Vagina (tissue), 2 donors: Measurements from ENCODE around the gene ANKRD29. TPM values are rescaled to one million over a fixed set of nuclear protein-coding genes. Genes with fewer than 3 reads are reported as not detected.
"Not testable (repeated sequence)": the region's sequence is repeated elsewhere in the genome, so short reads cannot be mapped to it uniquely, and the experiment has no call there.

ENCODE experiments used
- DNase-seq, 2 donors: peaks; one replicate each; pipeline ENCODE4 v3.0.0-alpha.2; 2017; ENCODE audit errors: extremely low spot score in 2 of 2
- H3K27ac ChIP-seq: fragments of 200-600 bp; sonication (generic); one replicate; pipeline ENCODE4 v1.5.1; 2019
- H3K27me3 ChIP-seq: fragments of 200-600 bp; sonication (generic); one replicate; pipeline ENCODE4 v1.5.1; 2019
- H3K36me3 ChIP-seq, 2 donors: fragments of 200-600 bp; sonication (generic); one replicate each; pipeline ENCODE4 v1.5.1; 2017 to 2019
- H3K4me1 ChIP-seq: fragments of 200-600 bp; sonication (generic); one replicate; pipeline ENCODE4 v1.5.1; 2019
- H3K4me3 ChIP-seq, 2 donors: fragments of 200-600 bp; sonication (generic); 1 replicate in 1 of 2; 2 replicates in 1 of 2; pipeline ENCODE4 v1.5.1; 2016 to 2019
- H3K9me3 ChIP-seq: fragments of 200-600 bp; sonication (generic); one replicate; pipeline ENCODE4 v1.5.1; 2019
- CTCF ChIP-seq, 3 experiments: fragments of 450-650 bp in 2 of 3; fragments of 200-600 bp in 1 of 3; sonication (generic) in 1 of 3; IDR thresholded peaks; one replicate each; pipeline ENCODE4 v1.5.1; 2017 to 2019; ENCODE audit warnings: antibody characterized with exemption in 3 of 3, mild to moderate bottlenecking in 2 of 3, moderate library complexity in 2 of 3
- POLR2A ChIP-seq, 2 donors: fragments of 450-650 bp; IDR thresholded peaks; one replicate each; pipeline ENCODE4 v1.6.1; 2017; ENCODE audit warnings: antibody characterized with exemption in 2 of 2, mild to moderate bottlenecking in 2 of 2, moderate library complexity in 2 of 2
- POLR2AphosphoS5 ChIP-seq, 2 donors: sonication (generic); formaldehyde crosslinking; IDR thresholded peaks; one replicate each; pipeline ENCODE4 v1.9.0; 2017; ENCODE audit warnings: antibody characterized with exemption in 2 of 2, mild to moderate bottlenecking in 2 of 2, low read depth in 1 of 2; ENCODE audit not compliant: insufficient read depth in 1 of 2
- intact Hi-C: fragments of 100-400 bp; cut with DNase I; formaldehyde crosslinking; loops from one replicate; pipeline ENCODE4 v1.15.1; 2023
- total RNA-seq: library from RNA; depleted of rRNA; stranded (reverse); fragments of >200 nt; gene quantifications from one replicate; pipeline ENCODE4 v1.2.3, GENCODE V29; 2016

ANKRD29 gene
- total RNA-seq, 1 donor from 2014 or later = 32.9 TPM

DNA sequence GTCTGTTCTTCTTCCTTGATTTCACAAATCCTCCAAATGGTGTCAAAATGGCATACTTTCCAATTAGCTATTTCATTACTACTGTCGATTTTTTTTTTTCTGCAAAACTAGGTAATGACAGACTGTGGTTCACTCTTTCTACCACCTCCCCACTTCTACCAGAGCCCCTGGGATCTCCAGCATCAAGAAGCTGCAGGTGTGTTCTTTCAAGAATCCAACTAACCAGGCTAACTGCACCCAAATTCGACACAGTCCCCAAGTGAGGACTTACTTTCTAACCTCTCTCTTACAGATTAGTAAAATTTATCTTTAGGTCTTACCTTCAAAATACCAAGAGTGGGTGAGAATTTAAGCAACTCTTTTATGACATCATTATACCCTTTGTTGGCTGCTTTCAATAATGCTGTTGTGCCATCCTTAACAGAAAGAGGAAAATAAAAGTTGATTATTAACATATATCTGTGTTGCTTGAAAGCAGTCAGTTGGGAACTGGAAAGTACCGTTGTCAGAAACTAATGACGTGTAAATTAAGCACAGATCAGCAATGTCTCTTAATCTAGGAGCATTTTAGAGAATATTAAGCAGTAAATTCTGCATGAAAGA lies 45.2 kb downstream of the ANKRD29 start:
- DNase-seq = no peak
- Histone ChIP-seq H3K27ac (no peak overlapping the region), H3K36me3 (no peaks in the 10 kb centered on the region), H3K27me3 (no peaks in the 10 kb centered on the region), H3K9me3 (no peaks in the 10 kb centered on the region), H3K4me1 (peaks cover 11% of the 10 kb centered on the region), H3K4me3 (no peak overlapping the region)
- intact Hi-C loops = no loop called here
- no peak for TF ChIP-seq CTCF (IDR thresholded peaks at IDR 0.05)
- no peak for TF ChIP-seq POLR2A (IDR thresholded peaks at IDR 0.05)
- TF ChIP-seq POLR2AphosphoS5 (IDR thresholded peaks at IDR 0.05; ENCODE audit: insufficient read depth in 1 of 2, low read depth in 1 of 2) = no peak

DNA sequence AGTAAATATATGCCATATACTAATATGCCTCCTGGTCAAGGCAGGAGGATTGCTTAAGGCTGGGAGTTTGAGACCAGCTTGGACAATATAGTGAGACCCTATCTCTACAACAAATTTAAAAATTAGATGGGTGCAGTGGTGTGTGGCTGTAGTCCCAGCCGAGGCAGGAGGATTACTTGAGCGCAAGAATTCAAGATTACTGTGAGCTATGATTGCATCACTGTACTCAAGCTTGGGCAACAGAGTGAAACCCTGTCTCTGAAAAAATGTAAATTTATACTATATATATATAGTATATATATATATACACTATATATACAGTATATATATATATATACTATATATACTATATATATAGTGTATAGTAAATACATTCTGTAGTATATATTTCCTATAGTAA lies 46.5 kb downstream of the ANKRD29 start:
- no peak for TF ChIP-seq POLR2AphosphoS5 (IDR thresholded peaks at IDR 0.05; ENCODE audit: insufficient read depth in 1 of 2, low read depth in 1 of 2)
- no peak for TF ChIP-seq POLR2A (IDR thresholded peaks at IDR 0.05)
- TF ChIP-seq CTCF (IDR thresholded peaks at IDR 0.05) = no peak
- no peak overlapping the region for H3K27ac ChIP-seq
- H3K4me3 ChIP-seq = no peak overlapping the region
- no peaks in the 10 kb centered on the region for H3K36me3 ChIP-seq
- peaks cover 11% of the 10 kb centered on the region for H3K4me1 ChIP-seq
- intact Hi-C loops = no loop called here
- no peaks in the 10 kb centered on the region for H3K27me3 ChIP-seq
- no peaks in the 10 kb centered on the region for H3K9me3 ChIP-seq
- DNase-seq = no peak

GRCh38 chr18:23614891-23615290 lies 47.8 kb downstream of the ANKRD29 start:
- H3K9me3 ChIP-seq = no peaks in the 10 kb centered on the region
- intact Hi-C loops = no loop called here
- H3K27me3 ChIP-seq = no peaks in the 10 kb centered on the region

GRCh38 chr18:23614413-23614812 lies 48.3 kb downstream of the ANKRD29 start:
- peaks cover 4% of the 10 kb centered on the region for H3K4me1 ChIP-seq
- intact Hi-C loops = no loop called here
- DNase-seq = no peak
- H3K27ac ChIP-seq = no peak overlapping the region
- no peaks in the 10 kb centered on the region for H3K9me3 ChIP-seq
- no peak for TF ChIP-seq POLR2A (IDR thresholded peaks at IDR 0.05)
- TF ChIP-seq CTCF (IDR thresholded peaks at IDR 0.05) = no peak
- H3K36me3 ChIP-seq = no peaks in the 10 kb centered on the region
- H3K4me3 ChIP-seq = no peak overlapping the region
- H3K27me3 ChIP-seq = no peaks in the 10 kb centered on the region

More at GRCh38 chr18:23614891-23615290, 47.8 kb downstream of the ANKRD29 start:
- H3K27ac ChIP-seq = no peak overlapping the region
- no peak overlapping the region for H3K4me3 ChIP-seq
- no peak for DNase-seq
- H3K36me3 ChIP-seq = no peaks in the 10 kb centered on the region
- H3K4me1 ChIP-seq = peaks cover 9% of the 10 kb centered on the region
- TF ChIP-seq POLR2AphosphoS5 (IDR thresholded peaks at IDR 0.05; ENCODE audit: insufficient read depth in 1 of 2, low read depth in 1 of 2) = no peak
- no peak for TF ChIP-seq POLR2A (IDR thresholded peaks at IDR 0.05)
- no peak for TF ChIP-seq CTCF (IDR thresholded peaks at IDR 0.05)

GRCh38 chr18:23613091-23613475 lies 49.6 kb downstream of the ANKRD29 start:
- H3K4me3 ChIP-seq, intact Hi-C loops, H3K27me3 ChIP-seq, H3K9me3 ChIP-seq, H3K4me1 ChIP-seq, H3K27ac ChIP-seq, H3K36me3 ChIP-seq, DNase-seq: not testable (repeated sequence)
